Pancreas (tissue), 10 donors: ENCODE data around the gene TES. TPM values are rescaled to one million over a fixed set of nuclear protein-coding genes. Genes with fewer than 3 reads are reported as not detected.

Source experiments
- ATAC-seq, 4 donors: fragments of 200-7000 bp; cut with Tn5 transposase; one replicate each; pipeline versions ENCODE4 v1.8.0 to v1.9.1; 2020; ENCODE audit warnings: mild to moderate bottlenecking in 4 of 4, moderate library complexity in 4 of 4
- DNase-seq, 6 donors: peaks; one replicate each; pipeline ENCODE4 v3.0.0-alpha.2; 2020
- FAIRE-seq: peaks from 2 replicates; lab custom pipeline; 2012; peaks lifted over from hg19 to GRCh38; lab: Jason Lieb, UNC
- H3K27ac ChIP-seq, 4 donors: fragments of 200-600 bp; sonication (generic); 1 replicate in 3 of 4; 2 replicates in 1 of 4; pipeline versions ENCODE4 v1.5.0 to v1.8.0; 2020
- H3K27me3 ChIP-seq, 4 donors: fragments of 200-600 bp; one replicate each; pipeline ENCODE4 v1.8.0; 2021
- H3K36me3 ChIP-seq, 3 donors: fragments of 200-600 bp; sonication (generic) in 1 of 3; one replicate each; pipeline versions ENCODE4 v1.5.0 to v1.8.0; 2020 to 2021
- H3K4me1 ChIP-seq, 3 donors: fragments of 200-600 bp; one replicate each; pipeline ENCODE4 v1.8.0; 2021
- H3K4me3 ChIP-seq, 4 donors: fragments of 200-600 bp; sonication (generic) in 2 of 4; one replicate each; pipeline versions ENCODE4 v1.5.0 to v1.8.0; 2020 to 2021
- H3K9me3 ChIP-seq, 4 donors: fragments of 200-600 bp; one replicate each; pipeline ENCODE4 v1.8.0; 2021
- CTCF ChIP-seq, 4 donors: fragments of 200-600 bp; sonication (generic) in 3 of 4; IDR thresholded peaks; one replicate each; pipeline versions ENCODE4 v1.5.0 to v1.8.0; 2021; ENCODE audit warnings: antibody characterized with exemption in 4 of 4
- WGBS, 2 donors: extraction: QIAGEN DNeasy Blood & Tissue Kit; methylation state at CpG; one replicate each; pipeline ENCODE4 v1.1.7; 2013; 5-methylcytosine and 5-hydroxymethylcytosine counted together
- intact Hi-C, 3 donors: fragments of 100-400 bp; cut with DNase I; formaldehyde crosslinking; loops; one replicate each; pipeline versions ENCODE4 v1.11.1 to v1.14.2; 2022
- polyA plus RNA-seq, 2 donors: library from polyadenylated mRNA; stranded (reverse); fragments of 200-250 nt; gene quantifications; one replicate each; pipeline ENCODE4 v1.2.3, GENCODE V29; 2013
- total RNA-seq, 6 donors: library from RNA; stranded (reverse); fragmentation: NEBNext Ultra II Directional in 4 of 6; extraction: Animal tissue kit (Norgen Biotek cat#: 25700) in 4 of 6; gene quantifications; one replicate each; pipeline versions ENCODE4 v1.2.1 to v1.2.4, GENCODE V29; 2021 to 2023
- donor health status: healthy with polysubstance abuse.
- donor health status: DM: no; HTN: no; CAD: no; lungs with moderate emphysema.
- donor health status: DM: no; HTN: no; CAD: no.
- donor health status: control.
- donor health status: control.
- donor health status: Bipolar disorder and iron deficiency.
- donor health status: DM: yes; HTN: yes; CAD: no.
- donor health status: DM: no; HTN: no; CAD: no.
- donor health status: DM: no; HTN: no; CAD: no.
- donor health status: DM: yes; HTN: yes; CAD: no.

Gene TES
- total and polyA plus RNA-seq, 8 donors, result 10.6 to 37.0 (median 20.0) TPM

GRCh38 chr7:116258734-116259133 is 48.4 kb downstream of the TES start:
- Histone ChIP-seq H3K36me3 (peaks cover 0 to 12% (median 0%) of the 10 kb centered on the region in 3 donors), H3K9me3 (no peaks in the 10 kb centered on the region), H3K27me3 (no peaks in the 10 kb centered on the region), H3K4me1 (peaks cover 0 to 4% (median 0%) of the 10 kb centered on the region in 3 donors), H3K4me3 (no peak overlapping the region), H3K27ac (no peak overlapping the region)
- DNase-seq, result peak in 1 of 6 donors; percentile 30
- intact Hi-C loops, result no loop called here
- peak; percentile 97 for FAIRE-seq
- ATAC-seq, result peak; percentile 44 to 82 (median 80)
- TF ChIP-seq CTCF (IDR thresholded peaks at IDR 0.05), result peak; percentile 50 to 64 (median 53)
- WGBS, 2 donors, result 3% methylated on average over 2 of the region's 2 CpGs

DNA sequence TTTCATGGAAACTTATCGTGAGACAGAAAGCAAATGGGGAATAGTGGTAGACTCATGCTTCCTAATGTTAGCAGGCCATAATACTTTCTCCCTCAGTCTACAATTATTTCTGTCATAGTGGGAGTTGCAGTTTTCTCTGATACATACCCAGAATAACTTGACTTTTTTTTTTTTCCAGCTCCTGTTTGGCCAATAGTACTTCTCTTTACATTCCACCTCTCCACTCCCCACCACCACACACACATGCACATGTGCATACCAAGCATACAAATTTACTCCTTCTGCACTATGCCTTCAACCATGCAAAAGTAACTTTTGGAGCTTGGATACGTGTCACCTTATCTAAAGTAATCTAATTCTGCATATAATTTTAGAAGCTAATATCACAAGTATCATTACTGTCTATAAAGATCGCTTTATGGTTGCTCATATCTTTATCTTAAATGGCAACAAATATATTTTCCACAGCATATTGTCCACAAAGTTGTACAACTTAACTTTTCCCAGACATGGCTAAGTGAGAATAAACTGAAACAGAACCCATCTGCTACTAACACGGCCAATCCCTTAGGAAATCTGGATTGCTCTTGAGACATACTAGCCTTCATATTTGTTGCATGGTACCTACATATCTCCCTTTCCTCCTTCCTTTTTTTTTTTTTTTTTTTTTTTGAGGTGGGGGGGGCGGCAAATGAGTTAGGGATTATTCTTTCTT is 49.0 kb downstream of the TES start:
- Histone ChIP-seq H3K4me1 (peaks cover 0 to 4% (median 0%) of the 10 kb centered on the region in 3 donors), H3K9me3 (no peaks in the 10 kb centered on the region), H3K4me3 (no peak overlapping the region), H3K27me3 (no peaks in the 10 kb centered on the region), H3K27ac (no peak overlapping the region), H3K36me3 (peaks cover 0 to 12% (median 0%) of the 10 kb centered on the region in 3 donors)
- no peak for FAIRE-seq
- DNase-seq, result no peak
- no peak for TF ChIP-seq CTCF (IDR thresholded peaks at IDR 0.05)
- 69 to 76% methylated on average over 5 of the region's 5 CpGs for WGBS, 2 donors
- intact Hi-C loops, result no loop called here
- ATAC-seq, result no peak

- H3K27me3 ChIP-seq, result no peaks in the 10 kb centered on the region
- H3K4me3 ChIP-seq, result no peak overlapping the region
- H3K36me3 ChIP-seq, result peaks cover 0 to 12% (median 0%) of the 10 kb centered on the region in 3 donors
- no peaks in the 10 kb centered on the region for H3K9me3 ChIP-seq
- H3K27ac ChIP-seq, result no peak overlapping the region
- ATAC-seq (no peak), DNase-seq (no peak), FAIRE-seq (no peak)
- TF ChIP-seq CTCF (IDR thresholded peaks at IDR 0.05), result no peak
- 95% methylated on average over 5 of the region's 5 CpGs for WGBS, 2 donors
- intact Hi-C loops, result loop anchor here in 2 of 3 donors (5.0 to 10.0 kb wide), 2 partner anchors 325 to 327 kb away; no protein-coding TSS in a partner anchor
- H3K4me1 ChIP-seq, result peaks cover 0 to 4% (median 0%) of the 10 kb centered on the region in 3 donors
Observed at GRCh38 chr7:116259871-116260440, 49.6 kb downstream of the TES start.

- no peaks in the 10 kb centered on the region for H3K9me3 ChIP-seq
- no peak for FAIRE-seq
- no peak overlapping the region for H3K27ac ChIP-seq
- peaks cover 0 to 12% (median 0%) of the 10 kb centered on the region in 3 donors for H3K36me3 ChIP-seq
- 74 to 80% methylated on average over 3 of the region's 3 CpGs for WGBS, 2 donors
- H3K4me1 ChIP-seq, result peaks cover 0 to 4% (median 0%) of the 10 kb centered on the region in 3 donors
- H3K4me3 ChIP-seq, result no peak overlapping the region
- ATAC-seq, result no peak
- no peak for TF ChIP-seq CTCF (IDR thresholded peaks at IDR 0.05)
- no peak for DNase-seq
- intact Hi-C loops, result loop anchor here in 2 of 3 donors (5.0 to 10.0 kb wide), 2 partner anchors 323 to 325 kb away; no protein-coding TSS in a partner anchor
- H3K27me3 ChIP-seq, result no peaks in the 10 kb centered on the region
Observed at GRCh38 chr7:116261904-116262303, 51.6 kb downstream of the TES start.
